Stimulated activated CD8-positive, alpha-beta memory T cell treated with anti-CD3 and anti-CD28 coated beads, Interleukin-4, amount 100 ng/mL, for 24 hours (primary cell): ENCODE data around the gene CTIF.
A peak's percentile ranks its signal among the peaks of the same experiment; 100 is the strongest.

Experiments used
- DNase-seq: peaks from one replicate; pipeline ENCODE4 v3.0.0-alpha.2; 2020; ENCODE audit warnings: low read depth

CTIF gene

GRCh38 chr18:48533340-48534070 lies 5.3 kb upstream of the CTIF start:
- no peak for DNase-seq

GRCh38 chr18:48534364-48534763 lies 4.5 kb upstream of the CTIF start:
- DNase-seq = no peak

- DNase-seq = no peak
These were observed 2.9 kb upstream of the CTIF start for GRCh38 chr18:48535956-48536355.

- no peak for DNase-seq
These were observed 2.3 kb upstream of the CTIF start for GRCh38 chr18:48536516-48536915.

- no peak for DNase-seq
These were observed 797 bp downstream of the CTIF start for GRCh38 chr18:48539406-48540250.

GRCh38 chr18:48540251-48541025 lies 1.6 kb downstream of the CTIF start:
- peak; percentile 33 for DNase-seq

- DNase-seq = no peak
These were observed 2.4 kb downstream of the CTIF start for GRCh38 chr18:48541026-48541746.

- no peak for DNase-seq
These were observed 3.0 kb downstream of the CTIF start for GRCh38 chr18:48541747-48542400.

GRCh38 chr18:48542513-48543181 lies 3.8 kb downstream of the CTIF start:
- DNase-seq = no peak

GRCh38 chr18:48543228-48543627 lies 4.4 kb downstream of the CTIF start:
- no peak for DNase-seq

- DNase-seq = no peak
These were observed 5.3 kb downstream of the CTIF start for GRCh38 chr18:48544116-48544515.

- DNase-seq = no peak
These were observed 6.0 kb downstream of the CTIF start for GRCh38 chr18:48544661-48545415.

GRCh38 chr18:48545757-48546321 lies 7.0 kb downstream of the CTIF start:
- no peak for DNase-seq

GRCh38 chr18:48546396-48546795 lies 7.6 kb downstream of the CTIF start:
- no peak for DNase-seq

GRCh38 chr18:48547531-48547981 lies 8.7 kb downstream of the CTIF start:
- DNase-seq = no peak

GRCh38 chr18:48548011-48548771 lies 9.4 kb downstream of the CTIF start:
- no peak for DNase-seq

GRCh38 chr18:48548921-48549320 lies 10.1 kb downstream of the CTIF start:
- no peak for DNase-seq

- no peak for DNase-seq
These were observed 11.4 kb downstream of the CTIF start for GRCh38 chr18:48550101-48550729.
